HEK293 (cell line): Measurements from ENCODE around the gene HMGA1.

Experiments
- CTCF ChIP-seq: fragments of 450-650 bp; formaldehyde crosslinking; IDR thresholded peaks from 2 replicates; pipeline ENCODE4 v1.5.1; 2016; ENCODE audit warnings: missing biosample characterization, missing genetic modification characterization
- GFI1B ChIP-seq: fragments of 450-650 bp; formaldehyde crosslinking; IDR thresholded peaks from 2 replicates; pipeline ENCODE4 v1.5.1; 2016; ENCODE audit warnings: missing biosample characterization, missing genetic modification characterization
- PRDM10 ChIP-seq: fragments of 450-650 bp; formaldehyde crosslinking; IDR thresholded peaks from 2 replicates; pipeline ENCODE4 v1.5.1; 2016; ENCODE audit warnings: missing biosample characterization, missing genetic modification characterization
- ZBTB11 ChIP-seq: fragments of 450-650 bp; formaldehyde crosslinking; conservative IDR thresholded peaks from 2 replicates; pipeline ENCODE4 v1.5.1; 2016; ENCODE audit warnings: low read depth, missing biosample characterization, missing genetic modification characterization
- ZBTB20 ChIP-seq: fragments of 450-650 bp; formaldehyde crosslinking; IDR thresholded peaks from 2 replicates; pipeline ENCODE4 v1.5.1; 2016; ENCODE audit warnings: missing biosample characterization, missing genetic modification characterization
- ZBTB7A ChIP-seq: fragments of 450-650 bp; formaldehyde crosslinking; IDR thresholded peaks from 2 replicates; pipeline ENCODE4 v1.5.1; 2016; ENCODE audit warnings: low read depth, missing biosample characterization, missing genetic modification characterization
- ZBTB8A ChIP-seq: fragments of 450-650 bp; formaldehyde crosslinking; IDR thresholded peaks from 2 replicates; pipeline ENCODE4 v1.5.1; 2016; ENCODE audit warnings: missing biosample characterization, missing genetic modification characterization
- ZFP37 ChIP-seq: fragments of 450-650 bp; formaldehyde crosslinking; IDR thresholded peaks from 2 replicates; pipeline ENCODE4 v1.5.1; 2016; ENCODE audit warnings: missing biosample characterization, missing genetic modification characterization
- ZNF114 ChIP-seq: fragments of 450-650 bp; formaldehyde crosslinking; IDR thresholded peaks from 2 replicates; pipeline ENCODE4 v1.5.0; 2017; ENCODE audit warnings: missing biosample characterization, missing genetic modification characterization
- ZNF148 ChIP-seq: fragments of 450-650 bp; formaldehyde crosslinking; IDR thresholded peaks from 2 replicates; pipeline ENCODE4 v1.5.0; 2017; ENCODE audit warnings: missing biosample characterization, missing genetic modification characterization, borderline replicate concordance
- ZNF202 ChIP-seq: fragments of 450-650 bp; formaldehyde crosslinking; IDR thresholded peaks from 2 replicates; pipeline ENCODE4 v1.5.1; 2016; ENCODE audit warnings: missing biosample characterization, missing genetic modification characterization, borderline replicate concordance
- ZNF426 ChIP-seq: fragments of 450-650 bp; formaldehyde crosslinking; IDR thresholded peaks from 2 replicates; pipeline ENCODE4 v1.5.1; 2017; ENCODE audit warnings: missing biosample characterization, missing genetic modification characterization, mild to moderate bottlenecking, inconsistent platforms, moderate library complexity
- ZNF777 ChIP-seq: fragments of 450-650 bp; formaldehyde crosslinking; IDR thresholded peaks from 2 replicates; pipeline ENCODE4 v1.5.1; 2017; ENCODE audit warnings: missing biosample characterization, missing genetic modification characterization, borderline replicate concordance

- TF ChIP-seq CTCF (tag by site-specific recombination) (no peak), ZNF777 (tag by site-specific recombination) (no peak), ZNF202 (no peak), ZBTB11 (no peak), PRDM10 (tag by site-specific recombination) (no peak), ZNF114 (no peak), ZBTB20 (tag by site-specific recombination) (no peak), GFI1B (tag by site-specific recombination) (no peak), ZNF148 (tag by site-specific recombination) (no peak), ZBTB7A (tag by site-specific recombination) (no peak), ZNF426 (tag by site-specific recombination) (no peak), ZBTB8A (tag by site-specific recombination) (no peak), ZFP37 (tag by site-specific recombination) (no peak)
Observed at GRCh38 chr6:34232901-34233300, 3.8 kb upstream of the HMGA1 start.
